Measurements from ENCODE around the gene AGL.
"Not testable (repeated sequence)": the region's sequence is repeated elsewhere in the genome, so short reads cannot be mapped to it uniquely, and the experiment has no call there.

AGL gene

DNA sequence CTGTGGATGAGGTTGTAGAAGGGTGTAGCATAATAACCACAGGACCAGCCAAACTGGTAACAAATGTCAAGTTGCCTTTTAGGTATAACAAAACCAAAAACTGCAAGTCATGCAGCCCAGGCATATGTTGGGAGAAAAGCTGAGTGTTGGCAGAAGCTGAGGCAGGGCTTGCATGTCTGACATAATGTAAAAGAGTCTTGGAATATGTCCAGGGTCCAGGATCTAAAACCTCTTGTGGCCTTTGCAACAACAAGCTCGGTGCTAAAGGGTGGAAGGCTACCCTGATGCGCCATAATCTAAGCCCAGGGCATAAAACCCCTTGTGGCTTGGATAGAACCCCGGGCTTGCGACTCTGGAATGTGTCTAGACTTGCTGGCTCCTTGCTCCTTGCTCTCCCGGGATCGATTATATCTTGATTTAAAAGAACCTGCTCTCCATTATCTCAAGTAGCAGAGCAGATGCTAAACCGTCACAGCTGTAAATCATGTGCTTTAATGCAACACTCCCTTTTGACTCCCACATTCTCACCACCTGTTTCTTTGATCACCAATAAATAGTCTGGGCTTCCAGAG is 93.1 kb downstream of the AGL start:
- no peak for DNase-seq (ENCODE audit: low read depth)

DNA sequence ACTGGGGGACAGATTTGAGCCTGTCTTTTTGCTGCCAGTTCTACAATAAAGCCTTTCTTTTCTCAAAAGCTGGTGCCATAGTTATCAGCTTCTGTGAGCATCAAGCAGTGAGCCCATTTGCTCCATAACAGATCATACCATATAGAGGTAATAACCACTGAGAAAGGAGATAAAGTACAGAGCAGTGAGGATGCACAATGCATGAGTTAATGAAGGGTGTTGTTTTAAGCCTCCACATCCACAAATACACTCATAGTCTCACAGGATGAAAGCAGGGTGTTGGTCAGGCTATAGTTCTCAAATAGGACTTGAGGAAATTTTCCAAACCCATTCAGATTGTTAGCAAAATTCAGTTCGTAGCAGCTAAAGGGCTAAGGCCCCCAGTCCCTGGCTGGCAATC is 94.0 kb downstream of the AGL start:
- no peak for DNase-seq (ENCODE audit: low read depth)

DNA sequence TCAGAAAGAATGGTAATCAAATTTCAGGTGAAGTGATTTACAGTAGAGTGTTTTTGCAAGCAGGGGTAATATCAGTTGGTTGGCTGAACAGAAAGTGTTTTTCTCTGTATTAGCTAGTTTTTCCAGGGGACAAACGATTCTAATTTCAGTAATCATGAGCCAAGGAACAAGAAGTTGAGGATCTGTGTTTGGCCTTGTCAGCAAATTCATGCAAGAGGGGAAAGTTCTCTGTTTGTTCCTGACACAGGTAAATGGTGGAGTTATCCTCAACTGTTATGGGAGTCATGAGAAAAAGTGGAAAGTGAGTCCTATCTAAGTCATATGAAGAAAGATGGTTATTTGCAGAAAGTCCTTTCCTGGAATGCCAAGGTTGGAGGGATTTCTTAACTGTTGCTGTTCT is 95.0 kb downstream of the AGL start:
- no peak for DNase-seq (ENCODE audit: low read depth)

DNA sequence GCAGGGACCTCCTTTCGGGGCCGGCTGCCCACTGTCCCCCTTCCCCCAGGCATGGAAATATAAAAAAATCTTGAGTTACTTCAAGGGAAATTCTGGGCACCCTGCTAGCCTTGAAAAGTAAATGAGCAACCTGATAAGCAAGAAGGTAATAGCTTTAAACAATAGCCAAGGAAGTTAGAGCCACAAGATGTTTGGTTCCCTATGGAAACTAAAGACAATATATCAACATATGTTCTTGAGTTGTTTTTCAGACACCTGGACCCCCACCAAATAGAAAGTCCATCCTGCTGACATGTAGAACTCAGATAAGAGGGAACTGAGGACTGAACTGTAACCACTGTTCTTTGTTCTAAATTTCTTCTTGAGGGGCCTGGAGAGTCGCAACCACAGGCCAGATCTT is 100.3 kb downstream of the AGL start:
- no peak for DNase-seq (ENCODE audit: low read depth)

DNA sequence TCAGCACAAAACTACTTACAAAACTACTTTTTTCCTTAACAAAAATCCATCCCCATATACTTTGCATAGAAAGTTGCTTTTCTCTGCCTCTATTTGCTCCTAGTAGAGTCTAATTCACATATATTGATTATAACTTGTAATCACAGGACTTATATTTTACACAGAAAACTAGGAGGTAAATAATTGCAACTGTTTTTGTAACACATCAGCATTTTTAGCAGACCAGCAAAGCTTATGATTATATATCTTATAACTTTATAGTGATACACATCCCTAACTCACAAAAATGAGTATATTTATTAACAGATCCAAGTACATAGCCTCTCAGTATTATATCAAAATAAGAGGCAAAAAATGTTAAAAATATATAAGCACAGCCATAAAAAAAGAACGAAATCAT is 102.4 kb downstream of the AGL start:
- no peak for DNase-seq (ENCODE audit: low read depth)

DNA sequence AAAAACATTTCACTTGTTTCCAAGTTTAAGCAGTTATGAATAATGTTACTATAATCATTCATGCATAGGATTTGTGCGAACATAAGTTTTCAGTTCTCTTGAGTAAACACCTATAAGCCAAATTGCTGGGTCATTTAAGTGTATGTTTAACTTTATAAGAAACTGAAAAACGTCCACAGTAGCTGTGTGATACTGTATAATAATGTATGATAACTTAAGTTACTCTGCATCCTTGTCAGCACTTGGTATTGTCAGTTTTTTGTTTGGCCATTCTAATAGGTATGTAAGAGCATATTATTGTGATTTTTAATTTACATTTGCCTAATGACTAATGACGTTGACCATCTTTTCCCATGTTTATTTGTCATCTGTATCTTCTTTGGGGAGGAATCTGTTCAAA is 105.2 kb downstream of the AGL start:
- no peak for DNase-seq (ENCODE audit: low read depth)

DNA sequence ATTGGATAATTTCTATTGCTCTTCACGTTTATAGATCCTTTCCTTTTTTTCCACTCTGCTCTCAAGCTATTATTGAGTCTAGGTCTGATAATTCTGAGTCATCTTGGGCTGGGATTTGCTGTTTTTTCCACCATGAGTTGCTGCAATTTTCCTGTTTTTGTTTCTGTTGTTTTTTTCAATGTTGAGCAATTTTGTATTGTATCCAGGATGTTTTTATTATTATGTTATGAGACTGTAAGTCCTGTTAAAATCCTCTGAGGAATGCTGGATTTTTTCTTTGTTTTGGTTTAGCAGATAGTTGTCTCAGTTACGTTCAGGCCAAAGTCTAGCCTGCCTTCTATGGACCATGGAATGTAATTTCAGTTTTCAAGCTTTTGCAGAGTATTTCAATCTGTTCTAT is 106.6 kb downstream of the AGL start:
- DNase-seq (ENCODE audit: low read depth), result no peak

DNA sequence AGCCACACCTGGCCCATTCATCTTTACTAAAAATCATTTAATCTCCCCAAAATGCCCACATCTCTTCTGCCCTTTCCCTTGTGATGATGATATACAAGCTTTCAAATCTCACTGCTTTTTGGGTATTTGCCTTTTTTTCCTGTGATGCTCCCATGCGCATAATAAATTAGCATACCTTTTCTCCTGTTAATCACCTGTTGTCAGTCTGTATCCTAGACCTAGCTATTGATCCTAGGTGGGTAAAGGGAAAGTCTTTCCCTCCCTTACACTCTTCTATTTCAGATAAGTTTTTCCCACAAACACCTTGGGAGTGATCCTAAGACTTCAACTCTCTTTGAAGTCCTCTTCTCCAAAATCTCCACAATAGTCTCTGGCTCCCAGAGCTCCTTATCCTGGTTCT is 107.7 kb downstream of the AGL start:
- DNase-seq (ENCODE audit: low read depth), result no peak

DNA sequence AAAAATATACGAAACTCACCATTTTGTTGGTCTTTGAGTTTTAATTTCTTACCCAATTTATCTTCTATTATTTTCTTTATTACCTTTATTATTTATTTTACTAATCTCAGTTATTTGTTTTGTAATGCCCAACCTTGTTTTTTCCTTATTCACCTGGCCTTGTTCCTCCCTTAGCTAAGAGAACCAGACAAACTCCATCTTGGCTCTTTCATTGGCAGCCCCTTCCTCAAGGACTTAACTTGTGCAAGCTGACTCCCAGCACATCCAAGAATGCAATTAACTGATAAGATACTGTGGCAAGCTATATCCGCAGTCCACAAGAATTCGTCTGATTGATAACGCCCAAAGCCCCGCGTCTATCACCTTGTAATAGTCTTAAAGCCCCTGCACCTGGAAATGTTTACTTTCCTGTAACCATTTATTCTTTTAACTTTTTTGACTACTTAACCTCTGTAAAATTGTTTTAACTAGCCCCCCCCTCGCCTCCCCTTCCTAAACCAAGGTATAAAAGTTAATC is 109.1 kb downstream of the AGL start:
- DNase-seq (ENCODE audit: low read depth), result not testable (repeated sequence)

DNA sequence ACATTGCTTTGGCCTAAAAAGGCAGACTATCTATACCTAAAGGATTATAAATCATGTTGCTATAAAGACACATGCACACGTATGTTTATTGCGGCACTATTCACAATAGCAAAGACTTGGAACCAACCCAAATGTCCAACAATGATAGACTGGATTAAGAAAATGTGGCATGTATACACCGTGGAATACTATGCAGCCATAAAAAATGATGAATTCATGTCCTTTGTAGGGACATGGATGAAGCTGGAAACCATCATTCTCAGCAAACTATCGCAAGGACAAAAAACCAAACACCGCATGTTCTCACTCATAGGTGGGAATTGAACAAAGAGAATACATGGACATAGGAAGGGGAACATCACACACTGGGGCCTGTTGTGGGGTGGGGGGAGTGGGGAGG is 110.1 kb downstream of the AGL start:
- DNase-seq (ENCODE audit: low read depth), result not testable (repeated sequence)

DNA sequence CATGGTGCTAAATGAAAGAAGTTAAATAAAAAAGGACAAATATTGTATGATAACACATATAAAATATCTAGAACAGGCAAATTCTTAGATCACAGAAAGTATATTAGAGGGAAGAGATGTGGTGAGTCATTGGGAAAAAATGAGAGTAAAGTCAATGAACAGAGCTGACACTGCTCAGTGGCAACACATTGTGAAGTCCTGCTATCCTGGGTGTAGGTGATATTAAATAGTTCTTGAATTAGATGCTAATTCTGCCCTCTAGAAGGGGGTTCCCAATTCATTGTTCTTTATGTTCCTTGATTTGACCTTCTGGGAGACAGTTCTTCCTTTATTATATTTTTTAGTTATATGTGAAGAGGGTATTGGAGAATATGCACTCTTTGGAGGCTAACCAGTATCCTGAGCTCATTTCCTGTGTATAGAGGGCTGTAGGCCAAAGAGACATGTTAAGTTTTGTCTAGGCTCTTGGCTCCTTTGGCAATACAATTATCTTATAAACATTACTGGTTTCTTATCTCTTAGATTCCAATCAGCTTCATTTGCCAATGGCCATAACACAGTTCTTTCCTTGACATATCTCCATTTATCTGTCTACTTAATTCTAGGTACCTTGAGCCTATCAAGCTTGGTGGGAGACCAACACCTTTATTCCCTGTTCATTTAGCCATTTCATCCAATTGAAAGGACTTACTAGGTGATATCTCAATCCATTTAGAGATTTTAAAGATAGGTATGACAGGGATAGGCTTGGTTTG is 113.1 kb downstream of the AGL start:
- DNase-seq (ENCODE audit: low read depth), result no peak

DNA sequence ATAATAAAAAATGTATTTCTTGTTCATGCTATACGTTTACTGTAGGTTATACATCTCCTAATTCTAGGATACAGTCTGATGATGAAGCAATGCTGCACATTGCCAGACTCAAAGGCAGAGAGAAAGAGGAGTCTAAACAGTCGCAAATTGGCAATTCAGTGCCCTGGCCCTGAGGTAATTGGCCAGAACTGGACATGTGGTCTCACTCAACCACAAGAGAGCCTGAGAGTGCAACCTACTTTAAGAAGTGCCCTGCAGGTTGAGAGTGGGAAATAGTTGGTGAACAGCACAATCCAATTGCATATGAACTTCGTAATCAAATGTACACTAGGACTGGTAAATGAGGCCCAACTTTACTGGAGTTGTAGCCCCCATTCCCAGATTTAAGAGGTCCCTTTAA is 114.6 kb downstream of the AGL start:
- no peak for DNase-seq (ENCODE audit: low read depth)

DNA sequence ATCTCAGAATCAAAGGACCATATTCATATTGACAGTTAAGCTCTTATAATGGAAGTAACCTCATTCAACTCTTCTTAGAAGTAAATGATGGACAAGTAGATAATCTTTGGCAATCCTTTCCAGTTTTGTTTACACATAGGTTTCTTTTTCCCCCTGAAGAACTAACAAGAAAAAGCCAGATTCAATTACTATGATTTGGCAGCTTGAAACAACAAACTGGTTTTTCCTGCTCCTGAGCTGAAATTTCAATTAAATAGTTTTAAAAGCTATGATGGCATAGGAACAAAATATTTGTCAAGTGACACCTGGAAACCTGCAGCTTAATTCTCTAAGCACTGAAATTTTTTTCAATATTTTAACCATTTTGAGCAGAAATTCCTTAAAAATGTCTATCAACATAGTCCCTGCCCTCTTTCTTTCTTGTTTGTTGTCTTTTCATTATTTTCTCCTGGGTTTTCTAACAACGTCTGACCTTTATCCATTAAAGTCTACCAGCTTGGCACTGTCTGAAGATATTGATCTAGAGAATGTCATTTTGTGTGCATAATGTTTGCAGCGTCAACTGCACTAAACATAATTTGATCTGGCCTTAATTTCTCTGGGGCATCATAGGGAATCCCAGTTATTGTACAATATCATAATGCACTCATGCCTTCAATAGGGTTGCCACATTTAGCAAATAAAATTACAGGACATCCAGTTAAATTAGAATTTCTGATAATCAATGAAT is 115.7 kb downstream of the AGL start:
- DNase-seq (ENCODE audit: low read depth), result no peak

DNA sequence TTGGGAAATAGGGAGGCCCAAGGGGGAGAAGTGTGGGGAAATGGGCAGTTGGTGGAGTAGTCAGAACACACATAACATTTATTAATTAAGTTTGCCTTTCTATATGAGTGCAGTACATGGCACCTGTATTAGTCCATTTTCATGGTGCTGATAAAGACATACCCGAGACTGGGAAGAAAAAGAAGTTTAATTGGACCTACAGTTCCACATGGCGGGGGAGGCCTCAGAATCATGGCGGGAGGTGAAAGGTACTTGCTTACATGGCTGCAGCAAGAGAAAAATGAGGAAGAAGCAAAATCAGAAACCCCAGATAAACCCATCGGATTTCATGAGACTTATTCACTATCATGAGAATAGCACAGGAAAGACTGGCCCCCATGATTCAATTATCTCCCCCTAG is 118.1 kb downstream of the AGL start:
- DNase-seq (ENCODE audit: low read depth), result no peak

DNA sequence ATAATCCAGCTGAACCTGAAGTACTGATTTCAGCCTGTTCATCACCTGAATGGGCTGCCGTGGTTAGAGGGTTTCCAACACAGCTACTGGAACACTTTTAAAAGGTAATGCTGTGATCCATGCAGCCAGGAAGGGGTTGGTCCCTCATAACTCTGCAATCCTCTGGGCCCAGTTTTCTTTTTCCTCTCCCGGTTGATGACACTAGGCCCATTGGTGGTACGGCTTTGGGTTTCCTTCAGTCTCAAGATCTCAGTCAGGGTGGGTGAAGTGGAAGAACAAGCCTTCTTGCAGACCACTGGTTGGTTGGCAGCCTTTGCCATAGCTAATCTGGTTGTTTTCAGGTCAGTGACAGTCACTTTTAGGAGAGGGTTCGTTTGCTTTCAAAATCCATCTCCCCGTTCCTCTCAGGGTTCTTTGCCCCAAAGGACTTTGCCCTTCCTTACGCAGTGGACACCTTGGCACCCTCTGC is 119.1 kb downstream of the AGL start:
- DNase-seq (ENCODE audit: low read depth), result no peak

DNA sequence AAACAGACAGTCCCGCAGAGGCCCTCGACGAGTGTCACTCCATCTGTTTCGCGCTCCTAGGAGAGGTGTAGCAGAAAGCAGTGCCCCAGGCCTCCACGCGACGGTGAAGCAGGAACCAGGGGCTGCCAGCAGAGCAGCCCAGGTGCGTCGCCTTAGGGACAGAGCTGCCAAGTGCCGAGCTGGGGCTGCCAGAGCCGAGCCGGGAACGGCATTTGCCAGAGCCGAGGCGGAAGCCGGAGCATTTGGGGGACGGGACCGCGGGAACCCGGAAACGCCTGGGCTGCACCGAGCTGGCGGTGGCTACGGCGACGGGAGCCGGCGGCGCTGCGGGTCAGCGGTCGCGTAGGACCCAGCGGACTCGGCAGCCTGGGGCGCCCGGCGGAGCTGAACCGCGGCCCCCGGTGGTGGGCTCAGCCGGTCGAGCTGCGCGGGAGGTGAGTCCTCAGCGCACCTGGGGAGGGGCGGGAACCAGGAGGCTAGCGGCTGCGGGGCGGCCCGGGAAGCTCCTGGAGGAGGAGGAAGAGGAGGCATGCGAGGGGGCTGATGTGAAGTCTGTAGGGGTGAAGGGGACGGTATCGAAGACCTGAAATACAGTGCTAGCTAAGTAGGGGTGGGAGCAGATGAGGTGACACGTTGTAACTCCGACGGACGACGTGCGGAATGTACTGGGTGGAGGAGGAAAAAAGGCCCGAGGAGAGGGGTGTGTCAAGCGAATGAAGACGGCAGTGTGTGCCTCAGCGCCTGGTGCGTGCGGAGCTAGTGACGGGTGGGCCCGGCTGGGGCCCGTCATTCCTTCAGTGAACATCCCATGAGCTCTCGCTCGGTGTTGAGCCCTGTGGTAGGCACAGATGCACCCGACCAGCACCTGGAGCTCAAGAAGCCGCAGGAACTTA is 119.8 kb downstream of the AGL start, which contains the start of gene SLC35A3:
SLC35A3 (plus strand) TSS at position 268 of the 893 bp plus-strand sequence. CDS start 23,559 bp downstream, outside the sequence.
- peak; percentile 62 for DNase-seq (ENCODE audit: low read depth)

DNA sequence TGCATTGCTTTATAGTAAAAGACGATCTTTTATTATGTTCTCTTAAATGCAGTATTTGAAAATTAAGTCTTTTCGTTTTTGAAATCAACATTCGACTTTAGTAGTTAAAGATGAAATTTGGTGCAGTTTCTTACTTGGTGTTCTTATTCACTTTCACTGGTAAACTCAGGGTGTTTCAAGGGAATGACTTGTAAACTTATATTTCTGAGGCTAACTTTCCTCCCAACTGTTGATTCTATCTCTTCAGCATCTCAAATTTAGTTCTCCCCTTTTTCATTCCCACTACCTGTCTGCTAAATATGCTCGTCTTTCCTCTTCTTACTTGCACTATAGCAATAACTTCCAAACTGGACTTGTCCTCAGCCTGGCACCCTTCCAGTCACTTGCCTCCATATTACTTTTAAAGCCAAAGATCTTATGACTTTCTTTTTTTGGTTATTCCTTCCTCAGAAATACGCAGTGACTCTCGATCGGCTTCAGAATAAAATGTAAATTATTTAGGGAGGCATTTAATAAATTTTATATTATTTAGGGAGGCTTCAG is 120.6 kb downstream of the AGL start:
- no peak for DNase-seq (ENCODE audit: low read depth)

DNA sequence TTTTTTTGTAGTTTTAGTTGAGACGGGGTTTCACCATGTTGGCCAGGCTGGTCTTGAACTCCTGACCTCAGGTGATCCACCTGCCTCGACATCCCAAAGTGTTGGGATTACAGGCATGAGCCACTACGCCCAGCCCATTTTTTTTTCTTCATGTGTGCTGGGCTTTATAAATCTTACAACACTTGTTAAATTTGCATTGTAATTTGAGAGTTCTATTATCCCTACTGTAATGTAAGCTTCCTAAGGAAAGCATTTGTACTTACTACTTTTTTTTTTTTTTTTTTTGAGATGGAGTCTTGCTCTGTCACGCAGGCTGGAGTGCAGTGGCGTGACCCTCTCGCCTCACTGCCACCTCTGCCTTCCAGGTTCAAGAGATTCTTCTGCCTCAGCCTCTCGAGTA is 121.9 kb downstream of the AGL start:
- DNase-seq (ENCODE audit: low read depth), result not testable (repeated sequence)
